ENCODE results near the gene TRHDE. TPM values are rescaled to one million over a fixed set of nuclear protein-coding genes. Genes with fewer than 3 reads are reported as not detected.

Gene TRHDE
- total RNA-seq, 1 experiment from 2014 or later: 5.5 TPM

- TF ChIP-seq HMGXB4 (CRISPR knock-in tag; IDR thresholded peaks at IDR 0.05): no peak
- TF ChIP-seq, protein P1, sequence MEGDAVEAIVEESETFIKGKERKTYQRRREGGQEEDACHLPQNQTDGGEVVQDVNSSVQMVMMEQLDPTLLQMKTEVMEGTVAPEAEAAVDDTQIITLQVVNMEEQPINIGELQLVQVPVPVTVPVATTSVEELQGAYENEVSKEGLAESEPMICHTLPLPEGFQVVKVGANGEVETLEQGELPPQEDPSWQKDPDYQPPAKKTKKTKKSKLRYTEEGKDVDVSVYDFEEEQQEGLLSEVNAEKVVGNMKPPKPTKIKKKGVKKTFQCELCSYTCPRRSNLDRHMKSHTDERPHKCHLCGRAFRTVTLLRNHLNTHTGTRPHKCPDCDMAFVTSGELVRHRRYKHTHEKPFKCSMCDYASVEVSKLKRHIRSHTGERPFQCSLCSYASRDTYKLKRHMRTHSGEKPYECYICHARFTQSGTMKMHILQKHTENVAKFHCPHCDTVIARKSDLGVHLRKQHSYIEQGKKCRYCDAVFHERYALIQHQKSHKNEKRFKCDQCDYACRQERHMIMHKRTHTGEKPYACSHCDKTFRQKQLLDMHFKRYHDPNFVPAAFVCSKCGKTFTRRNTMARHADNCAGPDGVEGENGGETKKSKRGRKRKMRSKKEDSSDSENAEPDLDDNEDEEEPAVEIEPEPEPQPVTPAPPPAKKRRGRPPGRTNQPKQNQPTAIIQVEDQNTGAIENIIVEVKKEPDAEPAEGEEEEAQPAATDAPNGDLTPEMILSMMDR (IDR thresholded peaks at IDR 0.05): no peak
- TF ChIP-seq, protein P2, sequence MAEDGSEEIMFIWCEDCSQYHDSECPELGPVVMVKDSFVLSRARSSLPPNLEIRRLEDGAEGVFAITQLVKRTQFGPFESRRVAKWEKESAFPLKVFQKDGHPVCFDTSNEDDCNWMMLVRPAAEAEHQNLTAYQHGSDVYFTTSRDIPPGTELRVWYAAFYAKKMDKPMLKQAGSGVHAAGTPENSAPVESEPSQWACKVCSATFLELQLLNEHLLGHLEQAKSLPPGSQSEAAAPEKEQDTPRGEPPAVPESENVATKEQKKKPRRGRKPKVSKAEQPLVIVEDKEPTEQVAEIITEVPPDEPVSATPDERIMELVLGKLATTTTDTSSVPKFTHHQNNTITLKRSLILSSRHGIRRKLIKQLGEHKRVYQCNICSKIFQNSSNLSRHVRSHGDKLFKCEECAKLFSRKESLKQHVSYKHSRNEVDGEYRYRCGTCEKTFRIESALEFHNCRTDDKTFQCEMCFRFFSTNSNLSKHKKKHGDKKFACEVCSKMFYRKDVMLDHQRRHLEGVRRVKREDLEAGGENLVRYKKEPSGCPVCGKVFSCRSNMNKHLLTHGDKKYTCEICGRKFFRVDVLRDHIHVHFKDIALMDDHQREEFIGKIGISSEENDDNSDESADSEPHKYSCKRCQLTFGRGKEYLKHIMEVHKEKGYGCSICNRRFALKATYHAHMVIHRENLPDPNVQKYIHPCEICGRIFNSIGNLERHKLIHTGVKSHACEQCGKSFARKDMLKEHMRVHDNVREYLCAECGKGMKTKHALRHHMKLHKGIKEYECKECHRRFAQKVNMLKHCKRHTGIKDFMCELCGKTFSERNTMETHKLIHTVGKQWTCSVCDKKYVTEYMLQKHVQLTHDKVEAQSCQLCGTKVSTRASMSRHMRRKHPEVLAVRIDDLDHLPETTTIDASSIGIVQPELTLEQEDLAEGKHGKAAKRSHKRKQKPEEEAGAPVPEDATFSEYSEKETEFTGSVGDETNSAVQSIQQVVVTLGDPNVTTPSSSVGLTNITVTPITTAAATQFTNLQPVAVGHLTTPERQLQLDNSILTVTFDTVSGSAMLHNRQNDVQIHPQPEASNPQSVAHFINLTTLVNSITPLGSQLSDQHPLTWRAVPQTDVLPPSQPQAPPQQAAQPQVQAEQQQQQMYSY (CRISPR knock-in tag; IDR thresholded peaks at IDR 0.05): no peak
- TF ChIP-seq ZNF396 (CRISPR knock-in tag; IDR thresholded peaks at IDR 0.05; ENCODE audit: borderline replicate concordance): no peak
- TF ChIP-seq FOXP4 (CRISPR knock-in tag; IDR thresholded peaks at IDR 0.05): no peak
- no peak for TF ChIP-seq FOXP1 (CRISPR knock-in tag; IDR thresholded peaks at IDR 0.05; ENCODE audit: borderline replicate concordance)
- no peak for TF ChIP-seq ELF4 (CRISPR knock-in tag; IDR thresholded peaks at IDR 0.05; ENCODE audit: low read depth)
- TF ChIP-seq NFYB (CRISPR knock-in tag; conservative IDR thresholded peaks at IDR 0.05; ENCODE audit: low read depth): no peak
- no peak for TF ChIP-seq ZNF671 (CRISPR knock-in tag; IDR thresholded peaks at IDR 0.05)
- no peak for TF ChIP-seq TEAD1 (CRISPR knock-in tag; IDR thresholded peaks at IDR 0.05)
- no peak for TF ChIP-seq OVOL2 (CRISPR knock-in tag; IDR thresholded peaks at IDR 0.05; ENCODE audit: borderline replicate concordance)
Observed at GRCh38 chr12:72673853-72674252, 401.7 kb downstream of the TRHDE start (continued).

GRCh38 chr12:72676556-72676955 is 404.4 kb downstream of the TRHDE start:
- H3K36me3 Mint-ChIP-seq: no peaks in the 10 kb centered on the region
- DNase-seq (ENCODE audit: low spot score) (no peak), ATAC-seq (no peak)
- no peaks in the 10 kb centered on the region for H3K27me3 Mint-ChIP-seq (ENCODE audit: low read depth)
- no peak overlapping the region for H3K4me3 Mint-ChIP-seq
- H3K27ac Mint-ChIP-seq: no peak overlapping the region
- ChIA-PET POLR2A (no interaction called here), CTCF (no interaction called here)
- peaks cover 28% of the 10 kb centered on the region for H3K4me1 Mint-ChIP-seq
- no peaks in the 10 kb centered on the region for H3K9me3 Mint-ChIP-seq
- no peak for TF ChIP-seq ZMAT4 (CRISPR knock-in tag; IDR thresholded peaks at IDR 0.05)
- TF ChIP-seq, protein P2 (CRISPR knock-in tag; IDR thresholded peaks at IDR 0.05): no peak
- TF ChIP-seq, protein P3, sequence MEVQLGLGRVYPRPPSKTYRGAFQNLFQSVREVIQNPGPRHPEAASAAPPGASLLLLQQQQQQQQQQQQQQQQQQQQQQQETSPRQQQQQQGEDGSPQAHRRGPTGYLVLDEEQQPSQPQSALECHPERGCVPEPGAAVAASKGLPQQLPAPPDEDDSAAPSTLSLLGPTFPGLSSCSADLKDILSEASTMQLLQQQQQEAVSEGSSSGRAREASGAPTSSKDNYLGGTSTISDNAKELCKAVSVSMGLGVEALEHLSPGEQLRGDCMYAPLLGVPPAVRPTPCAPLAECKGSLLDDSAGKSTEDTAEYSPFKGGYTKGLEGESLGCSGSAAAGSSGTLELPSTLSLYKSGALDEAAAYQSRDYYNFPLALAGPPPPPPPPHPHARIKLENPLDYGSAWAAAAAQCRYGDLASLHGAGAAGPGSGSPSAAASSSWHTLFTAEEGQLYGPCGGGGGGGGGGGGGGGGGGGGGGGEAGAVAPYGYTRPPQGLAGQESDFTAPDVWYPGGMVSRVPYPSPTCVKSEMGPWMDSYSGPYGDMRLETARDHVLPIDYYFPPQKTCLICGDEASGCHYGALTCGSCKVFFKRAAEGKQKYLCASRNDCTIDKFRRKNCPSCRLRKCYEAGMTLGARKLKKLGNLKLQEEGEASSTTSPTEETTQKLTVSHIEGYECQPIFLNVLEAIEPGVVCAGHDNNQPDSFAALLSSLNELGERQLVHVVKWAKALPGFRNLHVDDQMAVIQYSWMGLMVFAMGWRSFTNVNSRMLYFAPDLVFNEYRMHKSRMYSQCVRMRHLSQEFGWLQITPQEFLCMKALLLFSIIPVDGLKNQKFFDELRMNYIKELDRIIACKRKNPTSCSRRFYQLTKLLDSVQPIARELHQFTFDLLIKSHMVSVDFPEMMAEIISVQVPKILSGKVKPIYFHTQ (CRISPR knock-in tag; IDR thresholded peaks at IDR 0.05): no peak
- no peak for TF ChIP-seq NFE2L1 (CRISPR knock-in tag; IDR thresholded peaks at IDR 0.05)
- no peak for TF ChIP-seq ATF2 (CRISPR knock-in tag; IDR thresholded peaks at IDR 0.05; ENCODE audit: borderline replicate concordance, low read depth)
- TF ChIP-seq, protein P4, sequence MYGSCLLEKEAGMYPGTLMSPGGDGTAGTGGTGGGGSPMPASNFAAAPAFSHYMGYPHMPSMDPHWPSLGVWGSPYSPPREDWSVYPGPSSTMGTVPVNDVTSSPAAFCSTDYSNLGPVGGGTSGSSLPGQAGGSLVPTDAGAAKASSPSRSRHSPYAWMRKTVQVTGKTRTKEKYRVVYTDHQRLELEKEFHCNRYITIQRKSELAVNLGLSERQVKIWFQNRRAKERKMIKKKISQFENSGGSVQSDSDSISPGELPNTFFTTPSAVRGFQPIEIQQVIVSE (CRISPR knock-in tag; IDR thresholded peaks at IDR 0.05; ENCODE audit: borderline replicate concordance): no peak
- TF ChIP-seq SP1 (CRISPR knock-in tag; conservative IDR thresholded peaks at IDR 0.05): no peak
